ENCODE data around the gene UACA. TPM values are rescaled to one million over a fixed set of nuclear protein-coding genes. Genes with fewer than 3 reads are reported as not detected.
A peak's percentile ranks its signal among the peaks of the same experiment; 100 is the strongest.

UACA gene
- total and polyA plus RNA-seq, 8 donors: 15.4 to 39.5 (median 21.4) TPM

DNA sequence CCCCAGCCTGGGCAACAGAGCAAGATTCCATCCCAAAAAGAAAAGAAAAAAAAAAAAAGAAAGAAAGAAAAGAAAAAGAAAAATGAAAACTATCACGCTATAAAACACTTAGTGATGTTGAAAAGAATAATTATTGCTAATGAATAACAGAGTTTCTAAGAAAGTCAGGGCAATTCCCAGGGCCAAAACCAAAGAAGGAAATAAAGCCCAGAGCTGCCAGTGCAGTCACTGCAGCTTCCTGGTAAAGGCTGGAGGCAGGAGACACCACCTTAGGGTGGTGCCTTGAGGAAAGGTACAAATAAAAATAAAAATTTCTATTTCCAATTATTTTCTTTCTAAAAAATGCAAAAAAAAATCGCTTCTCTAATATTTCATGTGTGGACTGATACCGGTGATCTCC is 19.7 kb upstream of the UACA start:
- DNase-seq (no peak), ATAC-seq (peak in 2 of 4 donors; percentile 52 to 56), FAIRE-seq (no peak)
- Histone ChIP-seq H3K27me3 (no peaks in the 10 kb centered on the region), H3K27ac (no peak overlapping the region), H3K4me3 (no peak overlapping the region), H3K9me3 (no peaks in the 10 kb centered on the region), H3K36me3 (no peaks in the 10 kb centered on the region), H3K4me1 (no peaks in the 10 kb centered on the region)
- TF ChIP-seq, protein P1, sequence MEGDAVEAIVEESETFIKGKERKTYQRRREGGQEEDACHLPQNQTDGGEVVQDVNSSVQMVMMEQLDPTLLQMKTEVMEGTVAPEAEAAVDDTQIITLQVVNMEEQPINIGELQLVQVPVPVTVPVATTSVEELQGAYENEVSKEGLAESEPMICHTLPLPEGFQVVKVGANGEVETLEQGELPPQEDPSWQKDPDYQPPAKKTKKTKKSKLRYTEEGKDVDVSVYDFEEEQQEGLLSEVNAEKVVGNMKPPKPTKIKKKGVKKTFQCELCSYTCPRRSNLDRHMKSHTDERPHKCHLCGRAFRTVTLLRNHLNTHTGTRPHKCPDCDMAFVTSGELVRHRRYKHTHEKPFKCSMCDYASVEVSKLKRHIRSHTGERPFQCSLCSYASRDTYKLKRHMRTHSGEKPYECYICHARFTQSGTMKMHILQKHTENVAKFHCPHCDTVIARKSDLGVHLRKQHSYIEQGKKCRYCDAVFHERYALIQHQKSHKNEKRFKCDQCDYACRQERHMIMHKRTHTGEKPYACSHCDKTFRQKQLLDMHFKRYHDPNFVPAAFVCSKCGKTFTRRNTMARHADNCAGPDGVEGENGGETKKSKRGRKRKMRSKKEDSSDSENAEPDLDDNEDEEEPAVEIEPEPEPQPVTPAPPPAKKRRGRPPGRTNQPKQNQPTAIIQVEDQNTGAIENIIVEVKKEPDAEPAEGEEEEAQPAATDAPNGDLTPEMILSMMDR (IDR thresholded peaks at IDR 0.05): no peak
- intact Hi-C loops (cut with DNase I): no loop called here
- 61 to 64% methylated on average over 3 of the region's 3 CpGs for WGBS, 2 donors

DNA sequence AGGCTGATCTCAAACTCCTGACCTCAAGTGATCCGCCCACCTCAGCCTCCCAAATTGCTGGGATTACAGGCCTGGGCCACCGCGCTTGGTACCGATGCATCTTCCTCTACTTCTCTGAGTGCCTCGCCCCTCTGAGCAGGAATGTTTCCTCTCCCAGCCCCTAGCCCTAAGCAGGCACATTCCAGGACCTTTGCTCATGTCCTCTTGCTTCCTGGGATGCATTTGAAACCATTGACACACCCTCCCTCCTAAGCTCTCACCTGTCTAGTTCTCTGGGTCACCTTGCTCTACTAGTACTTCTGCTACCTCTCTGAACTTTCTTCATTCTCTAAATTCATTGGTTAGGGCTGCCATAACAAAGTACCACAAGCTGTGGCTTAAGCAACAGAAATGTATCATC is 17.9 kb upstream of the UACA start:
- no peaks in the 10 kb centered on the region for H3K9me3 ChIP-seq
- ATAC-seq (no peak), DNase-seq (no peak), FAIRE-seq (no peak)
- no peak overlapping the region for H3K4me3 ChIP-seq
- intact Hi-C loops (cut with DNase I): no loop called here
- H3K27ac ChIP-seq: no peak overlapping the region
- 87 to 88% methylated on average over 5 of the region's 5 CpGs for WGBS, 2 donors
- H3K36me3 ChIP-seq: no peaks in the 10 kb centered on the region
- H3K27me3 ChIP-seq: no peaks in the 10 kb centered on the region
- TF ChIP-seq, protein P1 (IDR thresholded peaks at IDR 0.05): no peak
- no peaks in the 10 kb centered on the region for H3K4me1 ChIP-seq

DNA sequence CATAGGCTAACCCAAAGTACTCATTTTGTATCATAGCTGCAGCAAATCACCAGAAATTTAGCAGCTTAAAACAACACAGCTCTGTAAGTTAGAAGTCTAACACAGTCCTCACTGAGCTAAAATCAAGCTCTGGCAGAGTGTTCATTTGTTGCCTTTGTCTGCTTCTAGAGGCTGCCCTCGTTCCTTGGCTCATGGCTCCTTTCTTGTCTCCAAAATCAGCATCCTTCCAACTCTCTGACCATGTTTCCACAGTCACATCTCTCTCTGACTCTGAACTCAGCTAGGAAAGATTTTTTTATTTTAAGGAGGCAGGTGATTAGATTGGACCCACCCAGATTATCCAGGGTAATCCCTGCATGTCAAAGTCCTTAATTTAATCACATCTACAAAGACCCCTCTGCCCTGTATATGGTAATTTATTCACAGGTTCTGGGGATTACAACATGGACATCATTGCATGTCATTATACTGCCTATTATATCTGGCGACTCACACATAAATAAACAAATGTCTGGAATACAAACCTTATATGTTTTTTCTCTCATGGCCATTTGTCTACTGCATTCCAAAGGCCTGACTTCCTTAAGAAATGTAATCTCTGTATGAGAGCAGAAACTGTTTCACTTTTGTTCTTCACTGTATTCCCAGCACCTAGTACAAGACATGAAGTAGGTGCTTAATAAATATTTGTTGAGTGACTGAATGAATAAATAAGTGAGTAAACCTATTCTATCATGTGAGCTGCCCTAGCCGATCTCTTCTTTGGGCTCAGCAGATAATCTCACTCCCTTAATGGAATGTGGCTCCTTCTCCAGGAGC is 15.1 kb upstream of the UACA start:
- DNase-seq: no peak
- intact Hi-C loops (cut with DNase I): no loop called here
- no peak overlapping the region for H3K4me3 ChIP-seq
- no peak for FAIRE-seq
- H3K27ac ChIP-seq: no peak overlapping the region
- no peaks in the 10 kb centered on the region for H3K9me3 ChIP-seq
- H3K27me3 ChIP-seq: no peaks in the 10 kb centered on the region
- H3K4me1 ChIP-seq: no peaks in the 10 kb centered on the region
- no peaks in the 10 kb centered on the region for H3K36me3 ChIP-seq
- WGBS, 2 donors: 69 to 75% methylated on average over 3 of the region's 3 CpGs
- TF ChIP-seq, protein P1 (IDR thresholded peaks at IDR 0.05): no peak
- peak in 1 of 4 donors; percentile 34 for ATAC-seq

GRCh38 chr15:70777170-70777926 is 14.0 kb upstream of the UACA start:
- no peaks in the 10 kb centered on the region for H3K4me1 ChIP-seq
- no peak overlapping the region for H3K4me3 ChIP-seq
- ATAC-seq (no peak), FAIRE-seq (no peak), DNase-seq (no peak)
- no peaks in the 10 kb centered on the region for H3K27me3 ChIP-seq
- no peaks in the 10 kb centered on the region for H3K9me3 ChIP-seq
- H3K27ac ChIP-seq: no peak overlapping the region
- TF ChIP-seq, protein P1 (IDR thresholded peaks at IDR 0.05): no peak
- intact Hi-C loops (cut with DNase I): no loop called here
- 68 to 83% methylated on average over 7 of the region's 7 CpGs for WGBS, 2 donors
- H3K36me3 ChIP-seq: no peaks in the 10 kb centered on the region

DNA sequence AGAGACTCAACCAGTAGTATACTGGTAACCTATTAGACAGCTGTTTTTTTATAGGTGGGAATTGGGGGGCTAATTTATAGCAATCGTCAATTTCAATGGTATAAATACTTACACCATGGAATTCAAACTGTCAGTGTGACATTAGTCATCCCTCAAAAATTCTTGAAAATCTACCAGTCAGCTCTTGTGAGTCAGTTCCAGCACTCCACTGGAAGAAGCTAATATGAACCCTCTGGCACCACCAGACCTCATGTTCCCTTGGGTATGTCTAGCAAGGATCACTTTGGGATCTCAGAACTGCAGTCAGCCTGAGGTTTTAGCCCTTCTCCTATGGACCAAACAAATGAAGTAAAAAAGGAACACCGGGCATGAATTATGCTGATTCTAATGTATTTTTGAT is 11.8 kb upstream of the UACA start:
- intact Hi-C loops (cut with DNase I): no loop called here
- Histone ChIP-seq H3K4me3 (no peak overlapping the region), H3K4me1 (no peaks in the 10 kb centered on the region), H3K27me3 (no peaks in the 10 kb centered on the region), H3K36me3 (no peaks in the 10 kb centered on the region), H3K27ac (no peak overlapping the region), H3K9me3 (no peaks in the 10 kb centered on the region)
- ATAC-seq (no peak), FAIRE-seq (no peak), DNase-seq (no peak)
- WGBS, 2 donors: 66 to 72% methylated on average over 2 of the region's 2 CpGs
- TF ChIP-seq, protein P1 (IDR thresholded peaks at IDR 0.05): no peak

Measured in pancreas (tissue), 10 donors.